Neuronal stem cell (in vitro differentiated cells): ENCODE measurements around the gene CLEC7A.
A peak's percentile ranks its signal among the peaks of the same experiment; 100 is the strongest.

ENCODE experiments used
- DNase-seq: peaks from one replicate; pipeline ENCODE4 v3.0.0-alpha.2; 2013; ENCODE audit warnings: low spot score
- H2AFZ ChIP-seq: one replicate; pipeline ENCODE4 v1.6.1; 2013; ENCODE audit warnings: mild to moderate bottlenecking, low read length, inconsistent platforms
- H2AK5ac ChIP-seq: 2 replicates; pipeline ENCODE4 v1.6.1; 2013; ENCODE audit warnings: low read depth, mild to moderate bottlenecking, inconsistent platforms, low read length, moderate library complexity, mixed read lengths
- H2BK120ac ChIP-seq: 2 replicates; pipeline ENCODE4 v1.6.1; 2013; ENCODE audit warnings: low read depth, mild to moderate bottlenecking, inconsistent platforms, low read length, moderate library complexity, mixed read lengths
- H2BK12ac ChIP-seq: one replicate; pipeline ENCODE4 v1.6.1; 2013; ENCODE audit warnings: low read length, inconsistent platforms
- H2BK15ac ChIP-seq: 2 replicates; pipeline ENCODE4 v1.6.1; 2013; ENCODE audit warnings: mild to moderate bottlenecking, low read length, inconsistent platforms, mixed read lengths
- H2BK5ac ChIP-seq: one replicate; pipeline ENCODE4 v1.6.1; 2013; ENCODE audit warnings: inconsistent platforms, mild to moderate bottlenecking, low read length, moderate library complexity
- H3K14ac ChIP-seq: one replicate; pipeline ENCODE4 v1.6.1; 2013; ENCODE audit warnings: low read length, inconsistent platforms
- H3K18ac ChIP-seq: 2 replicates; pipeline ENCODE4 v1.6.1; 2013; ENCODE audit warnings: low read length, inconsistent platforms
- H3K23ac ChIP-seq: 2 replicates; pipeline ENCODE4 v1.6.1; 2013; ENCODE audit warnings: low read depth, mild to moderate bottlenecking, mixed read lengths, low read length, inconsistent platforms; ENCODE audit not compliant: poor library complexity
- H3K27ac ChIP-seq: replicated peaks from 3 replicates; pipeline ENCODE4 v1.5.1; 2013; ENCODE audit warnings: low read length, inconsistent platforms
- H3K27me3 ChIP-seq, 3 experiments: 2 replicates each; pipeline ENCODE4 v1.6.1; 2013; ENCODE audit warnings: low read length in 3 of 3, mild to moderate bottlenecking in 2 of 3, inconsistent platforms in 1 of 3, low read depth in 1 of 3, mixed read lengths in 1 of 3, moderate library complexity in 1 of 3; ENCODE audit not compliant: control insufficient read depth in 3 of 3, insufficient read depth in 3 of 3
- H3K36me3 ChIP-seq, 2 donors: replicated peaks in 1 of 2; 2 replicates each; pipeline ENCODE4 v1.6.1; 2013; ENCODE audit warnings: low read length in 2 of 2; ENCODE audit not compliant: control insufficient read depth in 2 of 2, insufficient read depth in 2 of 2
- H3K4ac ChIP-seq: 2 replicates; pipeline ENCODE4 v1.6.1; 2013; ENCODE audit warnings: inconsistent platforms, mild to moderate bottlenecking, low read length, moderate library complexity
- H3K4me1 ChIP-seq, 2 donors: 1 replicate in 1 of 2; 2 replicates in 1 of 2; pipeline ENCODE4 v1.6.1; 2013; ENCODE audit warnings: low read length in 2 of 2, low read depth in 1 of 2; ENCODE audit not compliant: control insufficient read depth in 2 of 2, insufficient read depth in 1 of 2
- H3K4me2 ChIP-seq: one replicate; pipeline ENCODE4 v1.6.1; 2013; ENCODE audit warnings: mild to moderate bottlenecking, low read length, inconsistent platforms; ENCODE audit not compliant: insufficient read depth, poor library complexity, severe bottlenecking
- H3K4me3 ChIP-seq, 2 donors: 2 replicates each; pipeline ENCODE4 v1.5.1; 2013; ENCODE audit warnings: low read length in 2 of 2, mild to moderate bottlenecking in 2 of 2, inconsistent platforms in 1 of 2, moderate library complexity in 1 of 2
- H3K79me1 ChIP-seq: one replicate; pipeline ENCODE4 v1.6.1; 2013; ENCODE audit warnings: low read depth, mild to moderate bottlenecking, inconsistent platforms, low read length, moderate library complexity
- H3K9ac ChIP-seq: one replicate; pipeline ENCODE4 v1.6.1; 2013; ENCODE audit warnings: mild to moderate bottlenecking, low read depth, low read length, inconsistent platforms; ENCODE audit not compliant: poor library complexity
- H3K9me3 ChIP-seq, 2 donors: replicated peaks in 1 of 2; 2 replicates each; pipeline versions ENCODE3 to v1.6.1; 2013; ENCODE audit warnings: low read length in 2 of 2, mild to moderate bottlenecking in 2 of 2, inconsistent platforms in 1 of 2, low read depth in 1 of 2, mixed read lengths in 1 of 2, moderate library complexity in 1 of 2; ENCODE audit not compliant: control insufficient read depth in 2 of 2, insufficient read depth in 1 of 2
- H4K8ac ChIP-seq: one replicate; pipeline ENCODE4 v1.6.1; 2013; ENCODE audit warnings: low read depth, mild to moderate bottlenecking, inconsistent platforms, low read length, moderate library complexity
- H4K91ac ChIP-seq: one replicate; pipeline ENCODE4 v1.6.1; 2013; ENCODE audit warnings: low read length, low read depth, mild to moderate bottlenecking, inconsistent platforms; ENCODE audit not compliant: poor library complexity
- WGBS, 2 donors: extraction: QIAGEN DNeasy Blood & Tissue Kit; methylation state at CpG; one replicate each; pipeline ENCODE4 v1.1.7; 2013; ENCODE audit warnings: missing lambda C conversion rate in 2 of 2, mixed read lengths in 1 of 2; ENCODE audit not compliant: insufficient read length in 2 of 2, insufficient replicate concordance in 1 of 2; ENCODE audit errors: extremely low coverage in 2 of 2; 5-methylcytosine and 5-hydroxymethylcytosine counted together

The CLEC7A gene

GRCh38 chr12:10113920-10114319, 16.1 kb downstream of the CLEC7A start:
- WGBS, 2 donors, result no CpG with 5 or more reads among the region's 1 CpG
- H2BK120ac ChIP-seq, result no peak overlapping the region
- H3K27ac ChIP-seq, result no peak overlapping the region
- no peak overlapping the region for H3K4ac ChIP-seq
- H4K91ac ChIP-seq, result no peak overlapping the region
- no peak overlapping the region for H2AFZ ChIP-seq
- no peak overlapping the region for H2BK15ac ChIP-seq
- H3K36me3 ChIP-seq, result no peaks in the 10 kb centered on the region
- H2BK5ac ChIP-seq, result no peak overlapping the region
- H3K18ac ChIP-seq, result no peak overlapping the region
- H3K9ac ChIP-seq, result no peak overlapping the region
- no peak overlapping the region for H2BK12ac ChIP-seq
- H4K8ac ChIP-seq, result no peak overlapping the region
- no peaks in the 10 kb centered on the region for H3K4me1 ChIP-seq
- no peaks in the 10 kb centered on the region for H3K79me1 ChIP-seq
- no peaks in the 10 kb centered on the region for H3K27me3 ChIP-seq
- H3K9me3 ChIP-seq, result no peaks in the 10 kb centered on the region
- H3K4me2 ChIP-seq, result no peak overlapping the region
- no peak overlapping the region for H3K4me3 ChIP-seq
- no peak overlapping the region for H3K14ac ChIP-seq
- no peak overlapping the region for H2AK5ac ChIP-seq
- no peak for DNase-seq
- H3K23ac ChIP-seq, result no peak overlapping the region

GRCh38 chr12:10113075-10113474, 16.9 kb downstream of the CLEC7A start:
- no peak overlapping the region for H3K27ac ChIP-seq
- DNase-seq, result no peak
- no CpG with 5 or more reads among the region's 1 CpG for WGBS, 2 donors

GRCh38 chr12:10111451-10111850, 18.5 kb downstream of the CLEC7A start:
- Histone ChIP-seq H4K8ac (no peak overlapping the region), H2BK12ac (no peak overlapping the region), H3K27ac (no peak overlapping the region), H3K4ac (no peak overlapping the region), H3K4me3 (peak overlapping the region in 1 of 2 donors; percentile 58), H4K91ac (no peak overlapping the region), H3K79me1 (no peaks in the 10 kb centered on the region), H2BK120ac (no peak overlapping the region), H3K9ac (no peak overlapping the region), H3K18ac (no peak overlapping the region), H3K23ac (peak overlapping the region; percentile 43), H3K27me3 (no peaks in the 10 kb centered on the region), H2BK15ac (no peak overlapping the region), H2AK5ac (no peak overlapping the region), H2AFZ (no peak overlapping the region), H3K36me3 (no peaks in the 10 kb centered on the region), H2BK5ac (no peak overlapping the region), H3K14ac (no peak overlapping the region), H3K4me1 (no peaks in the 10 kb centered on the region), H3K9me3 (no peaks in the 10 kb centered on the region), H3K4me2 (no peak overlapping the region)
- DNase-seq, result no peak
- WGBS, 2 donors, result no CpG with 5 or more reads among the region's 38 CpGs

More at GRCh38 chr12:10113075-10113474, 16.9 kb downstream of the CLEC7A start:
- no peak overlapping the region for H2BK120ac ChIP-seq
- no peak overlapping the region for H2BK15ac ChIP-seq
- no peak overlapping the region for H3K18ac ChIP-seq
- H2AFZ ChIP-seq, result no peak overlapping the region
- no peak overlapping the region for H3K4me2 ChIP-seq
- no peak overlapping the region for H3K14ac ChIP-seq
- no peak overlapping the region for H4K91ac ChIP-seq
- no peaks in the 10 kb centered on the region for H3K36me3 ChIP-seq
- H3K4me1 ChIP-seq, result no peaks in the 10 kb centered on the region
- H3K23ac ChIP-seq, result no peak overlapping the region
- no peaks in the 10 kb centered on the region for H3K27me3 ChIP-seq
- H3K9me3 ChIP-seq, result no peaks in the 10 kb centered on the region
- no peak overlapping the region for H2AK5ac ChIP-seq
- H4K8ac ChIP-seq, result no peak overlapping the region
- no peak overlapping the region for H3K4me3 ChIP-seq
- H3K79me1 ChIP-seq, result no peaks in the 10 kb centered on the region
- no peak overlapping the region for H3K9ac ChIP-seq
- no peak overlapping the region for H2BK5ac ChIP-seq
- no peak overlapping the region for H2BK12ac ChIP-seq
- H3K4ac ChIP-seq, result no peak overlapping the region

GRCh38 chr12:10110256-10110844, 19.6 kb downstream of the CLEC7A start:
- no peak overlapping the region for H3K4ac ChIP-seq
- no peak overlapping the region for H2AK5ac ChIP-seq
- no peaks in the 10 kb centered on the region for H3K9me3 ChIP-seq
- no CpG with 5 or more reads among the region's 2 CpGs for WGBS, 2 donors
- no peak overlapping the region for H3K23ac ChIP-seq
- H2BK5ac ChIP-seq, result no peak overlapping the region
- no peaks in the 10 kb centered on the region for H3K36me3 ChIP-seq
- no peak for DNase-seq
- H3K9ac ChIP-seq, result no peak overlapping the region
- no peak overlapping the region for H4K8ac ChIP-seq
- H3K79me1 ChIP-seq, result no peaks in the 10 kb centered on the region
- H2BK15ac ChIP-seq, result no peak overlapping the region
- no peak overlapping the region for H2BK12ac ChIP-seq
- H3K14ac ChIP-seq, result no peak overlapping the region
- H4K91ac ChIP-seq, result no peak overlapping the region
- no peaks in the 10 kb centered on the region for H3K4me1 ChIP-seq
- H3K4me3 ChIP-seq, result no peak overlapping the region
- H2BK120ac ChIP-seq, result no peak overlapping the region
- no peak overlapping the region for H2AFZ ChIP-seq
- H3K27ac ChIP-seq, result no peak overlapping the region
- no peaks in the 10 kb centered on the region for H3K27me3 ChIP-seq
- H3K18ac ChIP-seq, result no peak overlapping the region
- H3K4me2 ChIP-seq, result no peak overlapping the region
